Inferior parietal cortex (tissue), 1 donor: ENCODE results near the gene SLC38A3.
"Not testable (repeated sequence)": the region's sequence is repeated elsewhere in the genome, so short reads cannot be mapped to it uniquely, and the experiment has no call there.

Source experiments
- DNase-seq: peaks from one replicate; pipeline ENCODE4 v3.0.0-alpha.2; 2016; ENCODE audit errors: extremely low spot score

Gene SLC38A3

GRCh38 chr3:50210510-50211367, 5.7 kb downstream of the SLC38A3 start:
- DNase-seq = no peak

GRCh38 chr3:50211368-50211717, 6.3 kb downstream of the SLC38A3 start:
- DNase-seq = not testable (repeated sequence)

- no peak for DNase-seq
Measured at GRCh38 chr3:50211930-50212329, 6.9 kb downstream of the SLC38A3 start.

- DNase-seq = no peak
Measured at GRCh38 chr3:50212502-50212901, 7.4 kb downstream of the SLC38A3 start.

- no peak for DNase-seq
Measured at GRCh38 chr3:50212971-50213370, 7.9 kb downstream of the SLC38A3 start.

GRCh38 chr3:50213373-50213772, 8.3 kb downstream of the SLC38A3 start:
- DNase-seq = peak; percentile 79

GRCh38 chr3:50214824-50215223, 9.8 kb downstream of the SLC38A3 start:
- no peak for DNase-seq

- DNase-seq = no peak
Measured at GRCh38 chr3:50215529-50215928, 10.5 kb downstream of the SLC38A3 start.

- no peak for DNase-seq
Measured at GRCh38 chr3:50217681-50218080, 12.6 kb downstream of the SLC38A3 start.

GRCh38 chr3:50218448-50218847, 13.4 kb downstream of the SLC38A3 start:
- no peak for DNase-seq

GRCh38 chr3:50219285-50219684, 14.2 kb downstream of the SLC38A3 start:
- DNase-seq = no peak

GRCh38 chr3:50220109-50220508, 15.0 kb downstream of the SLC38A3 start:
- DNase-seq = no peak

GRCh38 chr3:50221051-50221410, 16.0 kb downstream of the SLC38A3 start:
- no peak for DNase-seq

- DNase-seq = no peak
Measured at GRCh38 chr3:50221411-50222168, 16.5 kb downstream of the SLC38A3 start.

GRCh38 chr3:50222169-50222528, 17.1 kb downstream of the SLC38A3 start:
- no peak for DNase-seq

- DNase-seq = no peak
Measured at GRCh38 chr3:50224639-50225038, 19.6 kb downstream of the SLC38A3 start.

- peak; percentile 60 for DNase-seq
Measured at GRCh38 chr3:50226888-50227389, 21.9 kb downstream of the SLC38A3 start.

- peak; percentile 91 for DNase-seq
Measured at GRCh38 chr3:50227390-50228183, 22.5 kb downstream of the SLC38A3 start.

- DNase-seq = not testable (repeated sequence)
Measured at GRCh38 chr3:50228184-50228763, 23.2 kb downstream of the SLC38A3 start.

- DNase-seq = no peak
Measured at GRCh38 chr3:50229490-50229889, 24.4 kb downstream of the SLC38A3 start.

GRCh38 chr3:50230104-50230793, 25.2 kb downstream of the SLC38A3 start:
- DNase-seq = no peak
